Measurements from ENCODE around the gene CDH19. TPM values are rescaled to one million over a fixed set of nuclear protein-coding genes. Genes with fewer than 3 reads are reported as not detected.

The CDH19 gene
- total and polyA plus RNA-seq, 5 donors from 2014 or later = not detected

DNA sequence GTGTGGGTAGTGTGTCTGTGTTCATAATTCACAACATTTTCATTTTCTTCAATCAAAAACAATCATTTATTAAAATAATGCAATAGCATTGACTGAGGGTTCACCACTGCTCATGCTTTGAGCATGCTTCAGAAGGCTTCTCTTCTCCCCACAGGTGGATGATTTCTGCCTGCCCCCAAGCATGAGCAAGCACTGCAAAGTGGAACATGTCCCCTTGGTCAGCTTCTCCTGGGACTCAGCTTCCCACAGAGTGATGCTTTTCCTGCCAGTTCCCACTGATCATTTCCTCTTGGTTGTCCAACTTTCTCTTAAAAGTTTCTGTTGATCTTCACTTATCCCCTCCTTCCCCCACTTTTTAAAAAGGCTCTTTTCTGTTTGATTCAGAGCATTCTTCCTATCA, 31.5 kb upstream of the CDH19 start:
- no peaks in the 10 kb centered on the region for H3K36me3 ChIP-seq (ENCODE audit: control insufficient read depth, insufficient read depth, low read length)
- no peaks in the 10 kb centered on the region for H3K27me3 Mint-ChIP-seq
- no peak overlapping the region for H3K4me3 ChIP-seq (ENCODE audit: low read depth, low read length)
- H3K27ac Mint-ChIP-seq = no peak overlapping the region
- no peaks in the 10 kb centered on the region for H3K4me1 Mint-ChIP-seq
- no peaks in the 10 kb centered on the region for H3K36me3 Mint-ChIP-seq
- H3K27ac ChIP-seq (ENCODE audit: insufficient read depth, low read length, poor library complexity, severe bottlenecking) = no peak overlapping the region
- H3K4me1 ChIP-seq (ENCODE audit: control insufficient read depth, insufficient read depth, low read length, poor library complexity, severe bottlenecking) = no peaks in the 10 kb centered on the region
- no peaks in the 10 kb centered on the region for H3K27me3 ChIP-seq (ENCODE audit: control insufficient read depth, insufficient read depth, low read length)
- peaks cover 0 to 7% of the 10 kb centered on the region in 2 experiments for H3K9me3 ChIP-seq (ENCODE audit: control insufficient read depth in 2 of 2, low read length in 2 of 2)
- no peak for DNase-seq
- H3K4me3 Mint-ChIP-seq = no peak overlapping the region
- H3K9me3 Mint-ChIP-seq = peaks cover 0 to 19% (median 12%) of the 10 kb centered on the region in 7 donors
- no peak for ATAC-seq (ENCODE audit: low read depth in 2 of 2)

DNA sequence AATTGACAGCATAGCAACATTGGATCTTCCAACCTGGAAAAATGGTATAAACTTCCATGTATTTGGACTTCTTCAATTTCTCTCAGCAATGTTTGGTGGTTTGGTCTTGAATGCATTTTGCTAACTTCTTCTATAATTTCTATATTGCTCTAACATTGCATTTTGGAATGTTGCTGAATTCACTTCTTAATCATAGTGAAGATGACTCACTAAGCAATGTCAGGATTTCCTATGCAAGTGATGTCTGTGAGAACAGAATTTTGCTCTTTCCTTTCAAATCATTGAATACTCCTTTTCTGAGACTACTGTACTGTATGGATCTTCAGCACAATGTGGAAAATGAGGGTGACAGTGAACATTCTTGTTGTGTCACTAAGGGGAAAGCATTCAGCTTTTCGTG, 28.9 kb upstream of the CDH19 start:
- Histone ChIP-seq H3K4me1 (ENCODE audit: control insufficient read depth, insufficient read depth, low read length, poor library complexity, severe bottlenecking) (no peaks in the 10 kb centered on the region), H3K27ac (ENCODE audit: insufficient read depth, low read length, poor library complexity, severe bottlenecking) (no peak overlapping the region), H3K27me3 (ENCODE audit: control insufficient read depth, insufficient read depth, low read length) (no peaks in the 10 kb centered on the region), H3K4me3 (ENCODE audit: low read depth, low read length) (no peak overlapping the region), H3K36me3 (ENCODE audit: control insufficient read depth, insufficient read depth, low read length) (no peaks in the 10 kb centered on the region), H3K9me3 (ENCODE audit: control insufficient read depth in 2 of 2, low read length in 2 of 2) (peaks cover 4% of the 10 kb centered on the region in 2 experiments)
- H3K27me3 Mint-ChIP-seq = no peaks in the 10 kb centered on the region
- H3K27ac Mint-ChIP-seq = no peak overlapping the region
- ATAC-seq (ENCODE audit: low read depth in 2 of 2) (no peak), DNase-seq (no peak)
- no peaks in the 10 kb centered on the region for H3K4me1 Mint-ChIP-seq
- peaks cover 2 to 22% (median 12%) of the 10 kb centered on the region in 7 donors for H3K9me3 Mint-ChIP-seq
- no peak overlapping the region for H3K4me3 Mint-ChIP-seq
- no peaks in the 10 kb centered on the region for H3K36me3 Mint-ChIP-seq

DNA sequence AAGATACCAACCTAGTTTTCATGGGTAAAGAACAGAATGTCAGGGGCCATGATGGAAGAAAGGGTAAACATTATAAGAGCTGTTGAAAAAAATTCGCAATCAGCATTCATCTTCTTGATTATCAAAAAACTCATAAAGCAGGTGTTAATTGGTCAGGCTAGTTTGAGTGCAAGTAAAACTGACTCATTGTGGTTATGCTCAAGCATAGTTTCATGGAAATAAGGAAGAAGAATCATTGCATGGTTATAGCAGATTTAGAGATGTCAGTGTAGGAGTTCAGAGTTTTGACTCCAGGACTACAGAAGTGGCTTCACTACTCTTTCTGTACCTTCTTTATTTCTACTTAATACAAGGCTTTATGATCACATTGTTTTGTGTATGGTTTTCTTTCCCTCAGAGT, 26.9 kb upstream of the CDH19 start:
- Mint-ChIP-seq H3K36me3 (no peaks in the 10 kb centered on the region), H3K9me3 (peaks cover 7 to 21% (median 11%) of the 10 kb centered on the region in 7 donors), H3K27me3 (no peaks in the 10 kb centered on the region), H3K4me3 (no peak overlapping the region), H3K4me1 (no peaks in the 10 kb centered on the region), H3K27ac (no peak overlapping the region)
- no peaks in the 10 kb centered on the region for H3K27me3 ChIP-seq (ENCODE audit: control insufficient read depth, insufficient read depth, low read length)
- ATAC-seq (ENCODE audit: low read depth in 2 of 2) (no peak), DNase-seq (no peak)
- H3K4me3 ChIP-seq (ENCODE audit: low read depth, low read length) = no peak overlapping the region
- no peaks in the 10 kb centered on the region for H3K4me1 ChIP-seq (ENCODE audit: control insufficient read depth, insufficient read depth, low read length, poor library complexity, severe bottlenecking)
- no peak overlapping the region for H3K27ac ChIP-seq (ENCODE audit: insufficient read depth, low read length, poor library complexity, severe bottlenecking)
- H3K36me3 ChIP-seq (ENCODE audit: control insufficient read depth, insufficient read depth, low read length) = no peaks in the 10 kb centered on the region
- H3K9me3 ChIP-seq (ENCODE audit: control insufficient read depth in 2 of 2, low read length in 2 of 2) = peaks cover 4% of the 10 kb centered on the region in 2 experiments

DNA sequence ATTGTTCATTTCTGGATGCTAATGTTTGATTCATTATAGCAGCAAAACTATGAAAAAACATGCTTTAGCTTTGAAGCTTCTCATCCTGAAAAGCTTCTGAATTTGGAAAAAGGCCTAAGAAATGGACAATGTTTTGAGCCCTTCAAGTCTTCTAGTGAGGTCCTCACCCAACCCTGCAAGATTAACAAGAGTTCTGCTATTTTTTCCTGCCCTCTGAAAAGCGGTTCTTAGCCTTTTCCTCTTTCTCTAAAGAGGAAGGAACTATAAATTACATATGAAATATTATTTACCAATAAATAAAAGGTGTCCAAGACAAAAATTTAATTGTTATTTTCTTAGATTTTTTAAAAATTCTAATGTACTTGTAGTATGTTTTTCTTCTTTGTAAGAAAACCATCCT, 19.9 kb upstream of the CDH19 start:
- H3K9me3 ChIP-seq (ENCODE audit: control insufficient read depth in 2 of 2, low read length in 2 of 2) = no peaks in the 10 kb centered on the region
- no peak overlapping the region for H3K27ac ChIP-seq (ENCODE audit: insufficient read depth, low read length, poor library complexity, severe bottlenecking)
- H3K36me3 ChIP-seq (ENCODE audit: control insufficient read depth, insufficient read depth, low read length) = no peaks in the 10 kb centered on the region
- ATAC-seq (ENCODE audit: low read depth in 2 of 2) = no peak
- no peaks in the 10 kb centered on the region for H3K27me3 ChIP-seq (ENCODE audit: control insufficient read depth, insufficient read depth, low read length)
- Mint-ChIP-seq H3K36me3 (no peaks in the 10 kb centered on the region), H3K27me3 (no peaks in the 10 kb centered on the region), H3K27ac (no peak overlapping the region), H3K4me1 (no peaks in the 10 kb centered on the region), H3K9me3 (peaks cover 2 to 42% (median 7%) of the 10 kb centered on the region in 7 donors), H3K4me3 (no peak overlapping the region)
- H3K4me1 ChIP-seq (ENCODE audit: control insufficient read depth, insufficient read depth, low read length, poor library complexity, severe bottlenecking) = no peaks in the 10 kb centered on the region
- H3K4me3 ChIP-seq (ENCODE audit: low read depth, low read length) = no peak overlapping the region
- DNase-seq = no peak

DNA sequence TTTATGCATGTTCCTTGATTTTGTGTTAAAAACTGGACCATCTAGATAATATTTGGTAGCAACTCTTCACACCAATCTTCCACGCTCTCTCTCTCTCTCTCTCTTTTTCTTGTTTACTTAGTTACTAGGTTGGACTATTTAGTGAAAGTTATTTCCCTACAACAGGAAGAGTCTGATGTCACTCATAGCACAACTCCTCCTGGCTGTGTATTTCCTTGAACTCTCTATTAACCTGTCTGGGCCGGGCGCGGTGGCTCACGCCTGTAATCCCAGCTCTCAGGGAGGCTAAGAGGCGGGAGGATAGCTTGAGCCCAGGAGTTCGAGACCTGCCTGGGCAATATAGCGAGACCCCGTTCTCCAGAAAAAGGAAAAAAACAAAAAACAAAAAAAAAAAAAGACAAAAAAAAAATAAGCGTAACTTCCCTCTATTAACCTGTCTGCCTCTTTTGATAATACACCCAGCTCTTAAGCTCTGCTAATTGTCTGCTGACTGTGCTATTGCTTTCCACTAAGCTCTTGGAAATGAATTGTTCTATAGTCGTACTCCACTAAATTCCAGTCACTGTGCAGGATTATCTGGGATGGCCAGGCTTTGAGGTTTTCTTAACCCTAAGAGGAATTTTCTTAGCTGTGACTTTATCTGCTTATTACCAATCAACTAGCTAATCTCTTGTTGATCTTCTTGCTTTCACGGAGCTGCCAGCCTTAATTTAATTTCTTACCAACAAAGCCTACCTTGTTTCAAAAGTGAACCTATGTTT, 18.1 kb upstream of the CDH19 start:
- Mint-ChIP-seq H3K36me3 (no peaks in the 10 kb centered on the region), H3K4me1 (no peaks in the 10 kb centered on the region), H3K9me3 (peaks cover 0 to 38% (median 9%) of the 10 kb centered on the region in 7 donors), H3K4me3 (no peak overlapping the region), H3K27me3 (no peaks in the 10 kb centered on the region), H3K27ac (no peak overlapping the region)
- Histone ChIP-seq H3K9me3 (ENCODE audit: control insufficient read depth in 2 of 2, low read length in 2 of 2) (no peaks in the 10 kb centered on the region), H3K27me3 (ENCODE audit: control insufficient read depth, insufficient read depth, low read length) (no peaks in the 10 kb centered on the region), H3K4me3 (ENCODE audit: low read depth, low read length) (no peak overlapping the region), H3K27ac (ENCODE audit: insufficient read depth, low read length, poor library complexity, severe bottlenecking) (no peak overlapping the region), H3K36me3 (ENCODE audit: control insufficient read depth, insufficient read depth, low read length) (no peaks in the 10 kb centered on the region), H3K4me1 (ENCODE audit: control insufficient read depth, insufficient read depth, low read length, poor library complexity, severe bottlenecking) (no peaks in the 10 kb centered on the region)
- ATAC-seq (ENCODE audit: low read depth in 2 of 2) (no peak), DNase-seq (no peak)

DNA sequence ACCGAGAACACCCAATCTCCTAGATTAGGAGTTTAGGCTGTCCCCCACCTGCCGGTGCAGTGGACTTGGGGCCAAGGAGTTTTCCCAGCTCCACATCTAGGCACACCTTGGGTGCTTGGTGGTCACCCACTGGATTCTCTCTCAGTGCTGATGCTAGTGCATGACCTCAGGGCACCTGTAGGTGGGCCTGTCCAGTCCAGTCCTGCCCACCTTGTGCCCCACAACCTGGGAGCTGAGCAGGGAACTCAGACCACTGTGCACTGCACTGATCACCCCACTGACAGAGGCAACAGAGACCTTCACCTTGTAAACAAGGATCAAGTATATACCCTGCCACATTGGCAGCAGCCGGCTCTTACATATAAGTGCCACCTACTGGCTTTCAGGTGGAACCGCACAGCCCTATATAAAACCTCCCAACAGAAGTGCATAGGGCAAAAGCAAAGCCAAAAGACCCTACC, 12.7 kb upstream of the CDH19 start:
- Histone ChIP-seq H3K27ac (ENCODE audit: insufficient read depth, low read length, poor library complexity, severe bottlenecking) (no peak overlapping the region), H3K36me3 (ENCODE audit: control insufficient read depth, insufficient read depth, low read length) (no peaks in the 10 kb centered on the region), H3K9me3 (ENCODE audit: control insufficient read depth in 2 of 2, low read length in 2 of 2) (peaks cover 0 to 6% of the 10 kb centered on the region in 2 experiments), H3K27me3 (ENCODE audit: control insufficient read depth, insufficient read depth, low read length) (no peaks in the 10 kb centered on the region), H3K4me3 (ENCODE audit: low read depth, low read length) (no peak overlapping the region), H3K4me1 (ENCODE audit: control insufficient read depth, insufficient read depth, low read length, poor library complexity, severe bottlenecking) (no peaks in the 10 kb centered on the region)
- no peaks in the 10 kb centered on the region for H3K4me1 Mint-ChIP-seq
- H3K9me3 Mint-ChIP-seq = peaks cover 0 to 11% (median 2%) of the 10 kb centered on the region in 7 donors
- no peak overlapping the region for H3K27ac Mint-ChIP-seq
- no peaks in the 10 kb centered on the region for H3K36me3 Mint-ChIP-seq
- no peaks in the 10 kb centered on the region for H3K27me3 Mint-ChIP-seq
- no peak overlapping the region for H3K4me3 Mint-ChIP-seq
- no peak for ATAC-seq (ENCODE audit: low read depth in 2 of 2)
- DNase-seq = no peak

DNA sequence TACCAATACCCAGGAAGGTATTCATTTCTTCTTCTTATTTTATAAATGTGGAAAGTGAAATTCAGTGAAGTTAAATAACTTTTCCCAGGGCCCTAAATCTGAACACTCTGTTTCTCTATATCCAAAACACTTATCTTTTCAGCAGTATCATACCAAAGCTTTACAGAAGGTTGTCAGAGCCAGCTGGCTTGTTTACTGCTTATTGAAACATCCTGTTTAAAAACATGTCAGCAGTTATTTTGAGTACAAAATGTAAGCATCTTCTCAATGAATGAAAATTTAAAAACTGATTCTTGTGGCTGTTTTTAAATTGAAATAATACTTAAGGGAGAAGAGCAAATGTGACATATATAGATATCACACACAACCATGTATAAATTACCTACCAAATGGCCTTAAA, 11.3 kb upstream of the CDH19 start:
- no peaks in the 10 kb centered on the region for H3K27me3 ChIP-seq (ENCODE audit: control insufficient read depth, insufficient read depth, low read length)
- H3K4me3 ChIP-seq (ENCODE audit: low read depth, low read length) = no peak overlapping the region
- no peak for ATAC-seq (ENCODE audit: low read depth in 2 of 2)
- peaks cover 0 to 6% of the 10 kb centered on the region in 2 experiments for H3K9me3 ChIP-seq (ENCODE audit: control insufficient read depth in 2 of 2, low read length in 2 of 2)
- H3K4me1 ChIP-seq (ENCODE audit: control insufficient read depth, insufficient read depth, low read length, poor library complexity, severe bottlenecking) = no peaks in the 10 kb centered on the region
- no peaks in the 10 kb centered on the region for H3K27me3 Mint-ChIP-seq
- H3K9me3 Mint-ChIP-seq = peaks cover 0 to 18% (median 2%) of the 10 kb centered on the region in 7 donors
- no peaks in the 10 kb centered on the region for H3K4me1 Mint-ChIP-seq
- DNase-seq = no peak
- no peaks in the 10 kb centered on the region for H3K36me3 Mint-ChIP-seq
- no peak overlapping the region for H3K27ac Mint-ChIP-seq
- H3K36me3 ChIP-seq (ENCODE audit: control insufficient read depth, insufficient read depth, low read length) = no peaks in the 10 kb centered on the region
- no peak overlapping the region for H3K27ac ChIP-seq (ENCODE audit: insufficient read depth, low read length, poor library complexity, severe bottlenecking)
- no peak overlapping the region for H3K4me3 Mint-ChIP-seq

DNA sequence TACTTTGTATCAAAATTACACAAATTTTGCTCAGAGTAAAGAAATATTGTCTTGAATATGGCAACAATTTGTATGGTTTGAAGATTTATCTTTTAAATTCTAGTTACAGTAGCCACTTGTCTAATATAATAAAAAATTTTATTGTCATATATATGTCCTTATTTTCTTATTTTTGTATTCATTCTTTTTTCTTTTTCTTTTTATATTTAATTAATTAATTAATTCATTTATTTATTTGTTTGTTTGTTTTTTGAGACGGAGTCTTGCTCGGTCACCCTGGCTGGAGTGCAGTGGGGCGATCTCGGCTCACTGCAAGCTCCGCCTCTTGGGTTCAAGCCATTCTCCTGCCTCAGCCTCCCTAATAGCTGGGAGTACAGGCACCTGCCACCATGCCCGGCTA, 3.7 kb upstream of the CDH19 start:
- Histone ChIP-seq H3K4me3 (ENCODE audit: low read depth, low read length) (no peak overlapping the region), H3K36me3 (ENCODE audit: control insufficient read depth, insufficient read depth, low read length) (no peaks in the 10 kb centered on the region), H3K27ac (ENCODE audit: insufficient read depth, low read length, poor library complexity, severe bottlenecking) (no peak overlapping the region), H3K9me3 (ENCODE audit: control insufficient read depth in 2 of 2, low read length in 2 of 2) (no peaks in the 10 kb centered on the region), H3K4me1 (ENCODE audit: control insufficient read depth, insufficient read depth, low read length, poor library complexity, severe bottlenecking) (no peaks in the 10 kb centered on the region), H3K27me3 (ENCODE audit: control insufficient read depth, insufficient read depth, low read length) (no peaks in the 10 kb centered on the region)
- peaks cover 0 to 11% (median 3%) of the 10 kb centered on the region in 7 donors for H3K9me3 Mint-ChIP-seq
- H3K4me3 Mint-ChIP-seq = no peak overlapping the region
- H3K27me3 Mint-ChIP-seq = no peaks in the 10 kb centered on the region
- H3K27ac Mint-ChIP-seq = no peak overlapping the region
- DNase-seq (no peak), ATAC-seq (ENCODE audit: low read depth in 2 of 2) (no peak)
- H3K4me1 Mint-ChIP-seq = no peaks in the 10 kb centered on the region
- H3K36me3 Mint-ChIP-seq = no peaks in the 10 kb centered on the region

All from CD4-positive, CD25-positive, alpha-beta regulatory T cell (primary cell).